WTC11 (cell line): ENCODE measurements around the gene SLC25A20. TPM values are rescaled to one million over a fixed set of nuclear protein-coding genes. Genes with fewer than 3 reads are reported as not detected.

ENCODE experiments used
- ATAC-seq: fragments of 200-7000 bp; cut with Tn5 transposase; 2 replicates; pipeline ENCODE4 v1.10.0; 2021; ENCODE audit warnings: mild to moderate bottlenecking, moderate library complexity
- CTCF ChIA-PET: fragments of 300-600 bp; sonication (Branson Sonifier 250); formaldehyde crosslinking; loops from one replicate; lab custom pipeline; 2021; ENCODE audit warnings: antibody characterized with exemption; lab: Charles Lee
- POLR2A ChIA-PET: fragments of 350-600 bp; sonication (Branson Sonifier 250); formaldehyde crosslinking; loops from one replicate; lab custom pipeline; 2021; ENCODE audit warnings: antibody characterized with exemption; lab: Charles Lee
- DNase-seq: peaks from one replicate; pipeline ENCODE4 v3.0.0; 2021; ENCODE audit warnings: low spot score
- H3K27ac Mint-ChIP-seq: 2 replicates; pipeline ENCODE4 v1.8.0; 2021; ENCODE audit warnings: mixed read lengths
- H3K27me3 Mint-ChIP-seq: 2 replicates; pipeline ENCODE4 v1.8.0; 2021; ENCODE audit warnings: low read depth, mild to moderate bottlenecking, moderate library complexity, mixed read lengths
- H3K36me3 Mint-ChIP-seq: 2 replicates; pipeline ENCODE4 v1.8.0; 2021; ENCODE audit warnings: mixed read lengths
- H3K4me1 Mint-ChIP-seq: 2 replicates; pipeline ENCODE4 v1.8.0; 2022; ENCODE audit warnings: mixed read lengths
- H3K4me3 Mint-ChIP-seq: 2 replicates; pipeline ENCODE4 v1.8.0; 2021; ENCODE audit warnings: mild to moderate bottlenecking, moderate library complexity, mixed read lengths
- H3K9me3 Mint-ChIP-seq: 2 replicates; pipeline ENCODE4 v1.8.0; 2021; ENCODE audit warnings: mixed read lengths
- CREB1 ChIP-seq: sonication (generic); formaldehyde crosslinking; IDR thresholded peaks from 2 replicates; pipeline ENCODE4 v1.8.0; 2023; ENCODE audit warnings: mild to moderate bottlenecking, missing genetic modification reagents
- ESRRA ChIP-seq: sonication (generic); formaldehyde crosslinking; IDR thresholded peaks from 2 replicates; pipeline ENCODE4 v1.8.1; 2022; ENCODE audit warnings: mild to moderate bottlenecking, missing genetic modification reagents, borderline replicate concordance
- FOXP1 ChIP-seq: sonication (generic); formaldehyde crosslinking; IDR thresholded peaks from 2 replicates; pipeline ENCODE4 v1.8.0; 2022; ENCODE audit warnings: missing genetic modification reagents, mild to moderate bottlenecking, moderate library complexity, borderline replicate concordance
- GABPB1 ChIP-seq: sonication (generic); formaldehyde crosslinking; IDR thresholded peaks from 2 replicates; pipeline ENCODE4 v1.8.1; 2023; ENCODE audit warnings: mild to moderate bottlenecking, missing genetic modification reagents
- IRF2 ChIP-seq: sonication (generic); formaldehyde crosslinking; IDR thresholded peaks from 2 replicates; pipeline ENCODE4 v1.8.0; 2022; ENCODE audit warnings: low read depth, missing genetic modification reagents, borderline replicate concordance
- JAZF1 ChIP-seq: fragments of 250-450 bp; sonication (Bioruptor Pico); IDR thresholded peaks from 2 replicates; pipeline ENCODE4 v1.9.0; 2021; ENCODE audit warnings: moderate library complexity, mild to moderate bottlenecking, inconsistent platforms
- JUN ChIP-seq: sonication (generic); formaldehyde crosslinking; IDR thresholded peaks from 2 replicates; pipeline ENCODE4 v1.8.0; 2023; ENCODE audit warnings: mild to moderate bottlenecking, missing genetic modification reagents
- KAT7 ChIP-seq: sonication (generic); formaldehyde crosslinking; IDR thresholded peaks from 2 replicates; pipeline ENCODE4 v1.8.1; 2023; ENCODE audit warnings: missing genetic modification reagents, mild to moderate bottlenecking, borderline replicate concordance
- MXD4 ChIP-seq: fragments of 250-450 bp; sonication (Bioruptor Pico); IDR thresholded peaks from 2 replicates; pipeline ENCODE4 v1.8.0; 2021; ENCODE audit warnings: mild to moderate bottlenecking, moderate library complexity, borderline replicate concordance
- MYBL2 ChIP-seq: sonication (generic); formaldehyde crosslinking; IDR thresholded peaks from 2 replicates; pipeline ENCODE4 v1.8.1; 2023; ENCODE audit warnings: mild to moderate bottlenecking, moderate library complexity, missing genetic modification reagents
- NFATC4 ChIP-seq: fragments of 250-450 bp; sonication (Bioruptor Pico); IDR thresholded peaks from 2 replicates; pipeline ENCODE4 v1.9.0; 2021; ENCODE audit warnings: mild to moderate bottlenecking
- NR2C2 ChIP-seq: sonication (generic); formaldehyde crosslinking; IDR thresholded peaks from 2 replicates; pipeline ENCODE4 v1.8.0; 2022; ENCODE audit warnings: mild to moderate bottlenecking, missing genetic modification reagents
- TCF7 ChIP-seq: sonication (generic); formaldehyde crosslinking; IDR thresholded peaks from 2 replicates; pipeline ENCODE4 v1.8.0; 2022; ENCODE audit warnings: mild to moderate bottlenecking, low read depth, missing genetic modification reagents, moderate library complexity
- TEAD4 ChIP-seq: sonication (generic); formaldehyde crosslinking; IDR thresholded peaks from 2 replicates; pipeline ENCODE4 v1.8.0; 2022; ENCODE audit warnings: mild to moderate bottlenecking, missing genetic modification reagents
- TP53 ChIP-seq: sonication (generic); formaldehyde crosslinking; IDR thresholded peaks from 2 replicates; pipeline ENCODE4 v1.8.1; 2023; ENCODE audit warnings: mild to moderate bottlenecking, missing genetic modification reagents
- ZNF121 ChIP-seq: sonication (generic); formaldehyde crosslinking; IDR thresholded peaks from 2 replicates; pipeline ENCODE4 v1.8.0; 2023; ENCODE audit warnings: missing genetic modification reagents
- ZNF263 ChIP-seq: sonication (generic); formaldehyde crosslinking; IDR thresholded peaks from 2 replicates; pipeline ENCODE4 v1.8.1; 2022; ENCODE audit warnings: low read depth, mild to moderate bottlenecking, moderate library complexity, missing genetic modification reagents
- ZNF317 ChIP-seq: sonication (generic); formaldehyde crosslinking; IDR thresholded peaks from 2 replicates; pipeline ENCODE4 v1.8.1; 2023; ENCODE audit warnings: low read depth, mild to moderate bottlenecking, moderate library complexity, missing genetic modification reagents, borderline replicate concordance
- total RNA-seq: library from RNA; stranded (reverse); gene quantifications from 3 replicates; pipeline ENCODE4 v1.2.3, GENCODE V29; 2021
- TF ChIP-seq, protein P1 (sequence below): sonication (generic); formaldehyde crosslinking; IDR thresholded peaks from 2 replicates; pipeline ENCODE4 v1.8.0; 2023; ENCODE audit warnings: mild to moderate bottlenecking, missing genetic modification reagents
- TF ChIP-seq, protein P2 (sequence below): sonication (generic); formaldehyde crosslinking; IDR thresholded peaks from 2 replicates; pipeline ENCODE4 v1.8.1; 2023; ENCODE audit warnings: mild to moderate bottlenecking, missing genetic modification reagents, moderate library complexity
- TF ChIP-seq, protein P3 (sequence below): sonication (generic); formaldehyde crosslinking; IDR thresholded peaks from 2 replicates; pipeline ENCODE4 v1.8.0; 2023; ENCODE audit warnings: missing genetic modification reagents
- TF ChIP-seq, protein P4 (sequence below): sonication (generic); formaldehyde crosslinking; IDR thresholded peaks from 2 replicates; pipeline ENCODE4 v1.8.1; 2022; ENCODE audit warnings: mild to moderate bottlenecking, moderate library complexity, missing genetic modification reagents
- TF ChIP-seq, protein P5 (sequence below): fragments of 250-450 bp; sonication (Bioruptor Pico); IDR thresholded peaks from 2 replicates; pipeline ENCODE4 v1.9.0; 2021; ENCODE audit warnings: mild to moderate bottlenecking
- TF ChIP-seq, protein P6 (sequence below): fragments of 250-450 bp; sonication (Bioruptor Pico); IDR thresholded peaks from 2 replicates; pipeline ENCODE4 v1.9.0; 2021; ENCODE audit warnings: mild to moderate bottlenecking

Gene SLC25A20
- total RNA-seq, 1 experiment from 2014 or later: 4.9 TPM

DNA sequence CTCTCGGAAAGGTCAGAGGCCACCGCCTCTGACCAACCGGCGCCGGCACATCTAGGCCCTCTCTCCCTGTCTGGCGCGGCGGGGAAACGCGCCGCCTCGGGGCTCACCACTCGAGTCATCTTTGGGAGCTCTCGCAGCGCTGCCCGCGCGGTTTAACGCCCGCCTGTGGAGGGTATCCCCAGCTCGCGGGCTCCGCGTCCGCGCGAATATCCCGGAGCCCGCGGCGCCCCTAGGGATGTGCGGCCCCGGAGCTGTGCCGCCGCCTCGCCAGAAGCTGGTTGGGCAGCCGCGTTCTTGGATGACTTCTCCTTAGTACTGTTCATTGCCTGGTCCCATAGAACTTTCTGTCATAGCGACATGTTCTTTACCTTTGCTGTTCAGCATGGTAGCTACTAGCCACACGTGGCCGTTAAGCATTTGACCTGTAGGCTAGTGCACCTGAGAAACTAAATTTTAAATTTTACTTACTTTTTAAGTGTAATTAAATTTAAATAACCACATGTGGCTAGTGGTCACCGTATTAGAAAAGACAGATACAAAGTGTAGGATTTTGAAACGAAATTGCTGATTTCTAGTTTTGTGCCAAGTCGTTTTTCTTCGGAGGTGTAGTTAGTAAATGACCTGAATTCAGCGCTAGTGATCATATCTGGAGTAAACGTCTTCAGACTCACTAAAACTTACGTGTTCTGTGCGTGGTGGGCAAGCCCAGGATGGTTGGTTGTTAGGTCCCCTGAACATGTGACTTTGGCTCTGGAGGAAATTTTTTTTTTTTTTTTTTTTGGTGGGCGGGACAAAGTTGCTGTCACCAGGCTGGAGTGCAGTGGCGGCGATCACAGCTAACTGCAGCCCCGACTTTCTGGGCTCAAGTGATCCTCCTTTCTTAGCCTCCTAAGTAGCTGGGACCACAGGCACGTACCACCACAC is 20.8 kb upstream of the SLC25A20 start:
- no peak for DNase-seq
- CTCF ChIA-PET: interaction anchor here (0.6 to 1.9 kb wide), 11 partner anchors 13 to 252 kb away, joined by 3 to 11 read pairs (median 3); partner anchors contain the start of genes IP6K2, KLHDC8B, PRKAR2A and SLC25A20
- Mint-ChIP-seq H3K36me3 (peaks cover 9% of the 10 kb centered on the region), H3K4me3 (peak overlapping the region; percentile 94), H3K4me1 (peaks cover 7% of the 10 kb centered on the region), H3K9me3 (no peaks in the 10 kb centered on the region), H3K27me3 (no peaks in the 10 kb centered on the region), H3K27ac (peak overlapping the region; percentile 90)
- TF ChIP-seq NR2C2 (CRISPR knock-in tag) (no peak), NFATC4 (no peak), MXD4 (CRISPR knock-in tag) (no peak), TP53 (CRISPR knock-in tag) (no peak), GABPB1 (CRISPR knock-in tag) (no peak), ZNF263 (CRISPR knock-in tag) (no peak), FOXP1 (no peak), KAT7 (0 out of 2 replicates have a peak, but pooled peaks have one; percentile 63), IRF2 (CRISPR knock-in tag) (no peak), MYBL2 (CRISPR knock-in tag) (no peak), ZNF121 (CRISPR knock-in tag) (no peak), CREB1 (CRISPR knock-in tag) (no peak), ESRRA (peak; percentile 10; the same call in 1 of the 2 replicates), JAZF1 (CRISPR knock-in tag) (no peak), JUN (CRISPR knock-in tag) (0 out of 2 replicates have a peak, but pooled peaks have one; percentile 38), ZNF317 (CRISPR knock-in tag) (no peak), TCF7 (no peak), TEAD4 (CRISPR knock-in tag) (no peak)
- TF ChIP-seq, protein P1, sequence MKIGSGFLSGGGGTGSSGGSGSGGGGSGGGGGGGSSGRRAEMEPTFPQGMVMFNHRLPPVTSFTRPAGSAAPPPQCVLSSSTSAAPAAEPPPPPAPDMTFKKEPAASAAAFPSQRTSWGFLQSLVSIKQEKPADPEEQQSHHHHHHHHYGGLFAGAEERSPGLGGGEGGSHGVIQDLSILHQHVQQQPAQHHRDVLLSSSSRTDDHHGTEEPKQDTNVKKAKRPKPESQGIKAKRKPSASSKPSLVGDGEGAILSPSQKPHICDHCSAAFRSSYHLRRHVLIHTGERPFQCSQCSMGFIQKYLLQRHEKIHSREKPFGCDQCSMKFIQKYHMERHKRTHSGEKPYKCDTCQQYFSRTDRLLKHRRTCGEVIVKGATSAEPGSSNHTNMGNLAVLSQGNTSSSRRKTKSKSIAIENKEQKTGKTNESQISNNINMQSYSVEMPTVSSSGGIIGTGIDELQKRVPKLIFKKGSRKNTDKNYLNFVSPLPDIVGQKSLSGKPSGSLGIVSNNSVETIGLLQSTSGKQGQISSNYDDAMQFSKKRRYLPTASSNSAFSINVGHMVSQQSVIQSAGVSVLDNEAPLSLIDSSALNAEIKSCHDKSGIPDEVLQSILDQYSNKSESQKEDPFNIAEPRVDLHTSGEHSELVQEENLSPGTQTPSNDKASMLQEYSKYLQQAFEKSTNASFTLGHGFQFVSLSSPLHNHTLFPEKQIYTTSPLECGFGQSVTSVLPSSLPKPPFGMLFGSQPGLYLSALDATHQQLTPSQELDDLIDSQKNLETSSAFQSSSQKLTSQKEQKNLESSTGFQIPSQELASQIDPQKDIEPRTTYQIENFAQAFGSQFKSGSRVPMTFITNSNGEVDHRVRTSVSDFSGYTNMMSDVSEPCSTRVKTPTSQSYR (CRISPR knock-in tag): no peak
- TF ChIP-seq, protein P2, sequence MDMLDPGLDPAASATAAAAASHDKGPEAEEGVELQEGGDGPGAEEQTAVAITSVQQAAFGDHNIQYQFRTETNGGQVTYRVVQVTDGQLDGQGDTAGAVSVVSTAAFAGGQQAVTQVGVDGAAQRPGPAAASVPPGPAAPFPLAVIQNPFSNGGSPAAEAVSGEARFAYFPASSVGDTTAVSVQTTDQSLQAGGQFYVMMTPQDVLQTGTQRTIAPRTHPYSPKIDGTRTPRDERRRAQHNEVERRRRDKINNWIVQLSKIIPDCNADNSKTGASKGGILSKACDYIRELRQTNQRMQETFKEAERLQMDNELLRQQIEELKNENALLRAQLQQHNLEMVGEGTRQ: peak; percentile 61
- TF ChIP-seq, protein P3, sequence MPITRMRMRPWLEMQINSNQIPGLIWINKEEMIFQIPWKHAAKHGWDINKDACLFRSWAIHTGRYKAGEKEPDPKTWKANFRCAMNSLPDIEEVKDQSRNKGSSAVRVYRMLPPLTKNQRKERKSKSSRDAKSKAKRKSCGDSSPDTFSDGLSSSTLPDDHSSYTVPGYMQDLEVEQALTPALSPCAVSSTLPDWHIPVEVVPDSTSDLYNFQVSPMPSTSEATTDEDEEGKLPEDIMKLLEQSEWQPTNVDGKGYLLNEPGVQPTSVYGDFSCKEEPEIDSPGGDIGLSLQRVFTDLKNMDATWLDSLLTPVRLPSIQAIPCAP (CRISPR knock-in tag): no peak
- TF ChIP-seq, protein P4, sequence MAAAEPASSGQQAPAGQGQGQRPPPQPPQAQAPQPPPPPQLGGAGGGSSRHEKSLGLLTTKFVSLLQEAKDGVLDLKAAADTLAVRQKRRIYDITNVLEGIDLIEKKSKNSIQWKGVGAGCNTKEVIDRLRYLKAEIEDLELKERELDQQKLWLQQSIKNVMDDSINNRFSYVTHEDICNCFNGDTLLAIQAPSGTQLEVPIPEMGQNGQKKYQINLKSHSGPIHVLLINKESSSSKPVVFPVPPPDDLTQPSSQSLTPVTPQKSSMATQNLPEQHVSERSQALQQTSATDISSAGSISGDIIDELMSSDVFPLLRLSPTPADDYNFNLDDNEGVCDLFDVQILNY: 0 out of 2 replicates have a peak, but pooled peaks have one; percentile 4
- TF ChIP-seq, protein P5, sequence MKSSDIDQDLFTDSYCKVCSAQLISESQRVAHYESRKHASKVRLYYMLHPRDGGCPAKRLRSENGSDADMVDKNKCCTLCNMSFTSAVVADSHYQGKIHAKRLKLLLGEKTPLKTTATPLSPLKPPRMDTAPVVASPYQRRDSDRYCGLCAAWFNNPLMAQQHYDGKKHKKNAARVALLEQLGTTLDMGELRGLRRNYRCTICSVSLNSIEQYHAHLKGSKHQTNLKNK (CRISPR knock-in tag): no peak
- TF ChIP-seq, protein P6, sequence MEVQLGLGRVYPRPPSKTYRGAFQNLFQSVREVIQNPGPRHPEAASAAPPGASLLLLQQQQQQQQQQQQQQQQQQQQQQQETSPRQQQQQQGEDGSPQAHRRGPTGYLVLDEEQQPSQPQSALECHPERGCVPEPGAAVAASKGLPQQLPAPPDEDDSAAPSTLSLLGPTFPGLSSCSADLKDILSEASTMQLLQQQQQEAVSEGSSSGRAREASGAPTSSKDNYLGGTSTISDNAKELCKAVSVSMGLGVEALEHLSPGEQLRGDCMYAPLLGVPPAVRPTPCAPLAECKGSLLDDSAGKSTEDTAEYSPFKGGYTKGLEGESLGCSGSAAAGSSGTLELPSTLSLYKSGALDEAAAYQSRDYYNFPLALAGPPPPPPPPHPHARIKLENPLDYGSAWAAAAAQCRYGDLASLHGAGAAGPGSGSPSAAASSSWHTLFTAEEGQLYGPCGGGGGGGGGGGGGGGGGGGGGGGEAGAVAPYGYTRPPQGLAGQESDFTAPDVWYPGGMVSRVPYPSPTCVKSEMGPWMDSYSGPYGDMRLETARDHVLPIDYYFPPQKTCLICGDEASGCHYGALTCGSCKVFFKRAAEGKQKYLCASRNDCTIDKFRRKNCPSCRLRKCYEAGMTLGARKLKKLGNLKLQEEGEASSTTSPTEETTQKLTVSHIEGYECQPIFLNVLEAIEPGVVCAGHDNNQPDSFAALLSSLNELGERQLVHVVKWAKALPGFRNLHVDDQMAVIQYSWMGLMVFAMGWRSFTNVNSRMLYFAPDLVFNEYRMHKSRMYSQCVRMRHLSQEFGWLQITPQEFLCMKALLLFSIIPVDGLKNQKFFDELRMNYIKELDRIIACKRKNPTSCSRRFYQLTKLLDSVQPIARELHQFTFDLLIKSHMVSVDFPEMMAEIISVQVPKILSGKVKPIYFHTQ (CRISPR knock-in tag): no peak
- ATAC-seq: peak; percentile 19
- POLR2A ChIA-PET: interaction anchor here (0.5 to 1.3 kb wide), 5 partner anchors 13 to 255 kb away, joined by 3 to 5 read pairs (median 4); no protein-coding TSS in a partner anchor
